Liver (tissue), 9 donors: Measurements from ENCODE around the gene EML4. TPM values are rescaled to one million over a fixed set of nuclear protein-coding genes. Genes with fewer than 3 reads are reported as not detected.

Experiments
- DNase-seq: peaks from one replicate; pipeline ENCODE4 v3.0.0-alpha.2; 2017; ENCODE audit warnings: low spot score
- H3K27ac ChIP-seq, 2 donors: one replicate each; pipeline ENCODE4 v1.7.0; 2013; ENCODE audit warnings: inconsistent platforms in 2 of 2, low read length in 2 of 2, control low read depth in 1 of 2, low read depth in 1 of 2, mild to moderate bottlenecking in 1 of 2
- H3K27me3 ChIP-seq, 4 donors: one replicate each; pipeline versions ENCODE4 v1.6.1 to v1.7.0; 2013; ENCODE audit warnings: low read length in 3 of 4, inconsistent platforms in 1 of 4, mild to moderate bottlenecking in 1 of 4, moderate library complexity in 1 of 4; ENCODE audit not compliant: control insufficient read depth in 4 of 4, insufficient read depth in 4 of 4
- H3K36me3 ChIP-seq, 4 donors: one replicate each; pipeline versions ENCODE4 v1.6.1 to v1.7.0; 2013; ENCODE audit warnings: low read length in 3 of 4, mild to moderate bottlenecking in 3 of 4, low read depth in 1 of 4, moderate library complexity in 1 of 4; ENCODE audit not compliant: control insufficient read depth in 4 of 4, insufficient read depth in 3 of 4
- H3K4me1 ChIP-seq, 4 donors: one replicate each; pipeline versions ENCODE4 v1.6.1 to v1.7.0; 2013; ENCODE audit warnings: low read length in 3 of 4, mild to moderate bottlenecking in 3 of 4, moderate library complexity in 1 of 4; ENCODE audit not compliant: control insufficient read depth in 4 of 4, insufficient read depth in 4 of 4
- H3K4me3 ChIP-seq, 3 donors: one replicate each; pipeline versions ENCODE4 v1.6.1 to v1.7.0; 2013; ENCODE audit warnings: low read length in 3 of 3, control low read depth in 1 of 3, low read depth in 1 of 3, mild to moderate bottlenecking in 1 of 3
- H3K9ac ChIP-seq, 2 donors: one replicate each; pipeline ENCODE4 v1.7.0; 2013; ENCODE audit warnings: low read length in 2 of 2, mild to moderate bottlenecking in 2 of 2, moderate library complexity in 2 of 2, control low read depth in 1 of 2, low read depth in 1 of 2
- H3K9me3 ChIP-seq, 4 donors: one replicate each; pipeline versions ENCODE4 v1.6.1 to v1.7.0; 2013; ENCODE audit warnings: low read length in 3 of 4; ENCODE audit not compliant: control insufficient read depth in 4 of 4
- ATF3 ChIP-seq: IDR thresholded peaks from 2 replicates; pipeline ENCODE4 v1.6.1; 2016; ENCODE audit warnings: antibody characterized with exemption
- EGR1 ChIP-seq, 2 donors: IDR thresholded peaks; 2 replicates each; pipeline ENCODE4 v1.6.1; 2016 to 2018; ENCODE audit warnings: antibody characterized with exemption in 2 of 2, low read depth in 2 of 2
- FOXA1 ChIP-seq: IDR thresholded peaks from 2 replicates; pipeline ENCODE4 v1.6.1; 2016; ENCODE audit warnings: antibody characterized with exemption
- FOXA2 ChIP-seq: IDR thresholded peaks from 2 replicates; pipeline ENCODE4 v1.6.1; 2016; ENCODE audit warnings: antibody characterized with exemption
- GABPA ChIP-seq, 2 donors: IDR thresholded peaks in 1 of 2; conservative IDR thresholded peaks in 1 of 2; 2 replicates each; pipeline ENCODE4 v1.6.1; 2016; ENCODE audit warnings: antibody characterized with exemption in 2 of 2, mild to moderate bottlenecking in 1 of 2, moderate library complexity in 1 of 2
- HNF4A ChIP-seq, 2 donors: conservative IDR thresholded peaks; 2 replicates each; pipeline ENCODE4 v1.6.1; 2016; ENCODE audit warnings: antibody characterized with exemption in 2 of 2, mild to moderate bottlenecking in 2 of 2
- HNF4G ChIP-seq: IDR thresholded peaks from 2 replicates; pipeline ENCODE4 v1.6.1; 2016; ENCODE audit warnings: antibody characterized with exemption
- JUND ChIP-seq, 2 donors: IDR thresholded peaks; 2 replicates each; pipeline ENCODE4 v1.6.1; 2016; ENCODE audit warnings: antibody characterized with exemption in 2 of 2
- MAX ChIP-seq: IDR thresholded peaks from 2 replicates; pipeline ENCODE4 v1.6.1; 2016; ENCODE audit warnings: antibody characterized with exemption
- NR2F2 ChIP-seq: IDR thresholded peaks from 2 replicates; pipeline ENCODE4 v1.6.1; 2016; ENCODE audit warnings: antibody characterized with exemption
- RAD21 ChIP-seq, 2 donors: IDR thresholded peaks; 2 replicates each; pipeline ENCODE4 v1.6.1; 2016; ENCODE audit warnings: antibody characterized with exemption in 2 of 2, mild to moderate bottlenecking in 2 of 2
- REST ChIP-seq: IDR thresholded peaks from 2 replicates; pipeline ENCODE4 v1.6.1; 2016; ENCODE audit warnings: antibody characterized with exemption, mild to moderate bottlenecking
- RXRA ChIP-seq, 2 donors: IDR thresholded peaks; 2 replicates each; pipeline ENCODE4 v1.6.1; 2017 to 2018; ENCODE audit warnings: antibody characterized with exemption in 2 of 2, mild to moderate bottlenecking in 1 of 2
- SP1 ChIP-seq: IDR thresholded peaks from 2 replicates; pipeline ENCODE4 v1.6.1; 2018; ENCODE audit warnings: antibody characterized with exemption, mild to moderate bottlenecking
- TAF1 ChIP-seq: conservative IDR thresholded peaks from 2 replicates; pipeline ENCODE4 v1.6.1; 2016; ENCODE audit warnings: antibody characterized with exemption, mild to moderate bottlenecking
- WGBS: extraction: QIAGEN DNeasy Blood & Tissue Kit; methylation state at CpG from one replicate; pipeline ENCODE4 v1.1.7; 2013; 5-methylcytosine and 5-hydroxymethylcytosine counted together
- polyA plus RNA-seq, 2 donors: library from polyadenylated mRNA; stranded (reverse) in 1 of 2; unstranded in 1 of 2; fragments of 200-250 nt in 1 of 2; fragments of >200 nt in 1 of 2; fragmentation: Nextera tagmentation in 1 of 2; extraction: Ambion mirVana in 1 of 2; gene quantifications; one replicate each; pipeline versions ENCODE4 v1.2.1 to v1.2.3, GENCODE V29; 2013 to 2015
- total RNA-seq, 2 donors: library from RNA; depleted of rRNA; stranded (reverse); fragments of >200 nt; gene quantifications; one replicate each; pipeline ENCODE4 v1.2.3, GENCODE V29; 2014
- TF ChIP-seq, protein P1 (sequence below): IDR thresholded peaks from 2 replicates; pipeline ENCODE4 v1.6.1; 2016; ENCODE audit warnings: antibody characterized with exemption
- donor health status: healthy.
- donor health status: healthy.
- donor health status: healthy.
- donor health status: healthy.
- donor health status: healthy.

Gene EML4
- total and polyA plus RNA-seq, 4 donors, result 12.8 to 49.6 (median 34.8) TPM

DNA sequence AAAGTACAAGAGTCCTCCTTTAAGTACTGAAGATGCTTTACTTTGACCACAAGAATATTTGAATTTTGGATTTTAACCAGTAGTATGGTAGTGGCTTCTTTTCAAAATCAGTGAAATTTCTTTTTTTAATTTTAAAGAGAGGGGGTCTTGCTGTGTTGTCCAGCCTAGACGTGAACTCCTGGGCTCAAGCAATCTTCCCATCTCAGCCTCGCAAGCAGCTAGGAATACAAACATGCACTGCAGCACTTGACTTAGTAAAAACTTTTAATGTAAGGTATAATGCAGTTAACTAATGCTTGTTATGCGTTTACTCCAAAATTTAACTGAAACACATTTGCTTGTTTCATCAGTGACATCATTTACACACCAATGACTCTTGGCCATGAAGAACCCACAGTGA is 49.6 kb downstream of the EML4 start:
- Histone ChIP-seq H3K36me3 (no peaks in the 10 kb centered on the region), H3K4me1 (peaks cover 3 to 12% (median 4%) of the 10 kb centered on the region in 4 donors), H3K4me3 (no peak overlapping the region), H3K9ac (no peak overlapping the region), H3K27me3 (no peaks in the 10 kb centered on the region), H3K27ac (no peak overlapping the region), H3K9me3 (no peaks in the 10 kb centered on the region)
- DNase-seq, result no peak
- TF ChIP-seq MAX, result no peak
- no peak for TF ChIP-seq FOXA2
- no peak for TF ChIP-seq HNF4G
- TF ChIP-seq HNF4A (conservative IDR thresholded peaks at IDR 0.05), result no peak
- no peak for TF ChIP-seq EGR1 (IDR thresholded peaks at IDR 0.05; ENCODE audit: low read depth in 2 of 2)
- no peak for TF ChIP-seq TAF1
- no peak for TF ChIP-seq RAD21 (IDR thresholded peaks at IDR 0.05)
- TF ChIP-seq FOXA1, result no peak
- WGBS, result 98% methylated on average over 3 of the region's 3 CpGs

DNA sequence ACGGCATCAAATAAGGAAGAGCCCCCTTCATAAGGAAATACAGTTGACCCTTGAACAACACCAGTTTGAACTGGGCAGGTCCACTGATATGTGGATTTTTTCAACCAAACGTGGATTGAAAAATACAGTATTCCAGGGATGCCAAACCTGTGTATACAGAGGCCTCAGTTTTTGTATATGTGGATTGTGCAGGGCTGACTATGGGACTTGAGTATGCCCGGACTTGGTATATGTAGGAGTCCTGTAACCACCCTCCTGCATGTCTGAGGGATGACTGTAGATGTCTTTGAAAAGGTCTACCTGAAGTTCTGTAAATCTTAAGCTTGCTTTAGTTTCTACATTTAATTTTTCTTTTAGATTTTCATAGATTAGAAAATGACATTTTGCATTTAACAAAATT is 50.0 kb downstream of the EML4 start:
- H3K36me3 ChIP-seq, result no peaks in the 10 kb centered on the region
- H3K9me3 ChIP-seq, result no peaks in the 10 kb centered on the region
- TF ChIP-seq JUND (IDR thresholded peaks at IDR 0.05), result no peak
- TF ChIP-seq HNF4A (conservative IDR thresholded peaks at IDR 0.05), result no peak
- TF ChIP-seq, protein P1, sequence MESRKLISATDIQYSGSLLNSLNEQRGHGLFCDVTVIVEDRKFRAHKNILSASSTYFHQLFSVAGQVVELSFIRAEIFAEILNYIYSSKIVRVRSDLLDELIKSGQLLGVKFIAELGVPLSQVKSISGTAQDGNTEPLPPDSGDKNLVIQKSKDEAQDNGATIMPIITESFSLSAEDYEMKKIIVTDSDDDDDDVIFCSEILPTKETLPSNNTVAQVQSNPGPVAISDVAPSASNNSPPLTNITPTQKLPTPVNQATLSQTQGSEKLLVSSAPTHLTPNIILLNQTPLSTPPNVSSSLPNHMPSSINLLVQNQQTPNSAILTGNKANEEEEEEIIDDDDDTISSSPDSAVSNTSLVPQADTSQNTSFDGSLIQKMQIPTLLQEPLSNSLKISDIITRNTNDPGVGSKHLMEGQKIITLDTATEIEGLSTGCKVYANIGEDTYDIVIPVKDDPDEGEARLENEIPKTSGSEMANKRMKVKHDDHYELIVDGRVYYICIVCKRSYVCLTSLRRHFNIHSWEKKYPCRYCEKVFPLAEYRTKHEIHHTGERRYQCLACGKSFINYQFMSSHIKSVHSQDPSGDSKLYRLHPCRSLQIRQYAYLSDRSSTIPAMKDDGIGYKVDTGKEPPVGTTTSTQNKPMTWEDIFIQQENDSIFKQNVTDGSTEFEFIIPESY, result no peak
- no peak for TF ChIP-seq RAD21 (IDR thresholded peaks at IDR 0.05)
- no peak for TF ChIP-seq NR2F2
- TF ChIP-seq RXRA (IDR thresholded peaks at IDR 0.05), result no peak
- TF ChIP-seq REST, result no peak
- no peak for TF ChIP-seq FOXA1
- TF ChIP-seq ATF3, result no peak
- no peak for TF ChIP-seq HNF4G
- no peak for TF ChIP-seq SP1
- no peak for TF ChIP-seq GABPA (IDR thresholded peaks at IDR 0.05 in 1 of 2, conservative IDR thresholded peaks at IDR 0.05 in 1 of 2)
- no peak overlapping the region for H3K4me3 ChIP-seq
- H3K27ac ChIP-seq, result no peak overlapping the region
- no peak overlapping the region for H3K9ac ChIP-seq
- DNase-seq, result no peak
- 87% methylated on average over 3 of the region's 3 CpGs for WGBS
- H3K27me3 ChIP-seq, result no peaks in the 10 kb centered on the region
- H3K4me1 ChIP-seq, result peaks cover 3 to 14% (median 4%) of the 10 kb centered on the region in 4 donors
